ENCODE measurements around the gene ANK2. TPM values are rescaled to one million over a fixed set of nuclear protein-coding genes. Genes with fewer than 3 reads are reported as not detected.

ANK2 gene
- total and polyA plus RNA-seq, 5 donors = 78.6 to 377 (median 335) TPM

DNA sequence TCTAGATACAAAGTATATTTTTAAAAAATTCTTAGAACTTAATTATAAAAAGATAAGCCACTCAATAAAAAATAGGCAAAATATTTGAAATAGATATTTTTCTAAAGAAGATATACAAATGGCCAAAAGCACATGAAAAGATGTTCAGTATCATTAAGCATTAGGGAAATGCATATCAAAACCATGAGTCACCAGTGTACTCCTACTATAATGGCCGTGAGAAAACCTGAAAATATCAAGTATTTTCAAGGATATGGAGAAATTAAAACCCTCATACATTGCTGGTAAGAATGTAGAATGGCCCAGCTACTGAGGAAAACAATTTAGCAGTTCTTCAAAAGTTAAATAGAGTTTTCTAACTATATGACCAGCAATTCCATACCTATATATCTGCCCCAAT, 374.2 kb downstream of the ANK2 start:
- Histone ChIP-seq H3K4me1 (ENCODE audit: control insufficient read depth, insufficient read depth, low read length) (no peaks in the 10 kb centered on the region), H3K9me3 (ENCODE audit: control insufficient read depth, low read length) (no peaks in the 10 kb centered on the region), H3K27me3 (ENCODE audit: control insufficient read depth, insufficient read depth) (no peaks in the 10 kb centered on the region), H3K27ac (ENCODE audit: low read length) (no peak overlapping the region), H3K4me3 (ENCODE audit: low read length) (no peak overlapping the region)
- ATAC-seq (no peak), DNase-seq (no peak)
- intact Hi-C loops (cut with DNase I) = no loop called here
- 60% methylated on average over 1 of the region's 1 CpG for WGBS

DNA sequence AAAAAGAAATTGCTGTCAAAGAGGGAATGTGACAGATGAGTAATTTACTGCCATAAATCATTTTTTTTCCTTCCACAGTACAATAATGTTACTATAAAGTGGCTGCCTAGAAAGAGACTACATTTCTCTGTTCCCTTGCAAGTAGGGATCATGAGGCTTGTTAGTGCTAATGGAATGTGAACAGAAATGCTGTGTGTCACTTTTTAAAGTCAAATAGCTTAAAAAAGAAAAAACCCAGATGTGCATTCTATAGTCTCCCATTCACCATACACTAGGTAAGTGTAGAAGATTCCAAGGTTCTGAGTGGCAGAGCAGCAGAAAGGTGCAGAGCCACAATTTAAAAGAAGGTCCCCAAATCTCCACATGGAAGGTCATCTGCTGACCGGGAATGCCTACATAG, 383.7 kb downstream of the ANK2 start:
- WGBS = 69% methylated on average over 1 of the region's 1 CpG
- DNase-seq = no peak
- ATAC-seq = no peak
- H3K4me1 ChIP-seq (ENCODE audit: control insufficient read depth, insufficient read depth, low read length) = no peaks in the 10 kb centered on the region
- no peaks in the 10 kb centered on the region for H3K9me3 ChIP-seq (ENCODE audit: control insufficient read depth, low read length)
- intact Hi-C loops (cut with DNase I) = no loop called here
- H3K27me3 ChIP-seq (ENCODE audit: control insufficient read depth, insufficient read depth) = no peaks in the 10 kb centered on the region
- no peak overlapping the region for H3K4me3 ChIP-seq (ENCODE audit: low read length)
- H3K27ac ChIP-seq (ENCODE audit: low read length) = no peak overlapping the region

Small RNA genes lying within 50 kb of the gene (microRNA-seq; reads per million reads assigned to microRNA genes)
- gene MIR1243 (2.1 to 2.9 reads per million in 2 donors), gene MIR8082 (0 reads per million in 2 donors)

All from right cardiac atrium (tissue), 5 donors.